Hematopoietic multipotent progenitor cell (in vitro differentiated cells): ENCODE results near the gene DEFB131B. TPM values are rescaled to one million over a fixed set of nuclear protein-coding genes. Genes with fewer than 3 reads are reported as not detected.
A peak's percentile ranks its signal among the peaks of the same experiment; 100 is the strongest.
"Not testable (repeated sequence)": the region's sequence is repeated elsewhere in the genome, so short reads cannot be mapped to it uniquely, and the experiment has no call there.

Experiments
- DNase-seq, 3 donors: peaks; one replicate each; pipeline ENCODE4 v3.0.0-alpha.2; 2011 to 2015; ENCODE audit warnings: low read depth in 2 of 3, low spot score in 2 of 3
- total RNA-seq: library from RNA; depleted of rRNA; stranded (reverse); fragments of >200 nt; gene quantifications from one replicate; pipeline ENCODE4 v1.2.3, GENCODE V29; 2012

DEFB131B gene
- total RNA-seq, result not detected

GRCh38 chr11:71878059-71878458 lies at the start of gene DEFB131B:
TSS of gene DEFB131B (plus strand) at chr11:71878453. CDS start at chr11:71878453, 0 bp downstream.
- not testable (repeated sequence) for DNase-seq

- not testable (repeated sequence) for DNase-seq
Observed at GRCh38 chr11:71829247-71829646, 49.0 kb upstream of the DEFB131B start.

GRCh38 chr11:71829686-71830085 lies 48.6 kb upstream of the DEFB131B start:
- DNase-seq, result not testable (repeated sequence)

GRCh38 chr11:71832811-71833210 lies 45.4 kb upstream of the DEFB131B start, which contains the start of gene DEFB108B:
TSS of gene DEFB108B (plus strand) at chr11:71833200. CDS start at chr11:71833200, 0 bp downstream.
- not testable (repeated sequence) for DNase-seq

GRCh38 chr11:71842720-71843119 lies 35.5 kb upstream of the DEFB131B start:
- not testable (repeated sequence) for DNase-seq

GRCh38 chr11:71843355-71843754 lies 34.9 kb upstream of the DEFB131B start:
- DNase-seq, result not testable (repeated sequence)

GRCh38 chr11:71843858-71844257 lies 34.4 kb upstream of the DEFB131B start:
- DNase-seq, result no peak

- not testable (repeated sequence) for DNase-seq
Observed at GRCh38 chr11:71853895-71854294, 24.4 kb upstream of the DEFB131B start.

GRCh38 chr11:71855880-71856279 lies 22.4 kb upstream of the DEFB131B start:
- DNase-seq, result peak in 2 of 3 donors; percentile 62 to 92

GRCh38 chr11:71860835-71861234 lies 17.4 kb upstream of the DEFB131B start:
- not testable (repeated sequence) for DNase-seq

GRCh38 chr11:71863978-71864627 lies 14.2 kb upstream of the DEFB131B start:
- DNase-seq, result peak in 2 of 3 donors; percentile 64 to 74

GRCh38 chr11:71867209-71867608 lies 11.0 kb upstream of the DEFB131B start:
- not testable (repeated sequence) for DNase-seq

- not testable (repeated sequence) for DNase-seq
Observed at GRCh38 chr11:71869931-71870330, 8.3 kb upstream of the DEFB131B start.

GRCh38 chr11:71870661-71871060 lies 7.6 kb upstream of the DEFB131B start:
- not testable (repeated sequence) for DNase-seq

- DNase-seq, result not testable (repeated sequence)
Observed at GRCh38 chr11:71876262-71876661, 2.0 kb upstream of the DEFB131B start.

- DNase-seq, result not testable (repeated sequence)
Observed at GRCh38 chr11:71885806-71886205, 7.6 kb downstream of the DEFB131B start.

GRCh38 chr11:71888335-71889010 lies 10.2 kb downstream of the DEFB131B start:
- not testable (repeated sequence) for DNase-seq

- DNase-seq, result not testable (repeated sequence)
Observed at GRCh38 chr11:71889181-71889872, 11.1 kb downstream of the DEFB131B start.

- no peak for DNase-seq
Observed at GRCh38 chr11:71895961-71896360, 17.7 kb downstream of the DEFB131B start.

GRCh38 chr11:71901137-71901536 lies 22.9 kb downstream of the DEFB131B start:
- not testable (repeated sequence) for DNase-seq

- no peak for DNase-seq
Observed at GRCh38 chr11:71908218-71908617, 30.0 kb downstream of the DEFB131B start.
